ENCODE measurements around the gene TBR1.

DNA sequence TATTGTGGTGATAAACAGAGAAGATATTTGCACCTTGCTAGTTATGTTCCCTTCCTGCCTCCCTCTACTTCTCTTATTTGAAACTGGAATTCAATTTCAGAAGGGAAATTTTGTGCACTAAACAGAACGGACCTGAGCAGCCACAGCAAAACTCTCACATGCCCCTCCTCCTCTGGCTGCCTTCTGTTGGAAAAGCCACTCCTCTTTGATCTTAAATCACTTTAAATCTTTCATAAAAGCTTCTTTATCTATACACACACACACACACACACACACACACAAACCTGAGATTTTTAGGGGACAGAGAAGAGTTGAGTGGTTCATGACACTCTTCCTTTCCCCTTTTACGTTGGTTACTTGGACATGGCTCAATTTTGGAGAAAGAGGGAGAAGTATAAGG is 5.6 kb downstream of the TBR1 start:
- TF ChIP-seq, protein P1, sequence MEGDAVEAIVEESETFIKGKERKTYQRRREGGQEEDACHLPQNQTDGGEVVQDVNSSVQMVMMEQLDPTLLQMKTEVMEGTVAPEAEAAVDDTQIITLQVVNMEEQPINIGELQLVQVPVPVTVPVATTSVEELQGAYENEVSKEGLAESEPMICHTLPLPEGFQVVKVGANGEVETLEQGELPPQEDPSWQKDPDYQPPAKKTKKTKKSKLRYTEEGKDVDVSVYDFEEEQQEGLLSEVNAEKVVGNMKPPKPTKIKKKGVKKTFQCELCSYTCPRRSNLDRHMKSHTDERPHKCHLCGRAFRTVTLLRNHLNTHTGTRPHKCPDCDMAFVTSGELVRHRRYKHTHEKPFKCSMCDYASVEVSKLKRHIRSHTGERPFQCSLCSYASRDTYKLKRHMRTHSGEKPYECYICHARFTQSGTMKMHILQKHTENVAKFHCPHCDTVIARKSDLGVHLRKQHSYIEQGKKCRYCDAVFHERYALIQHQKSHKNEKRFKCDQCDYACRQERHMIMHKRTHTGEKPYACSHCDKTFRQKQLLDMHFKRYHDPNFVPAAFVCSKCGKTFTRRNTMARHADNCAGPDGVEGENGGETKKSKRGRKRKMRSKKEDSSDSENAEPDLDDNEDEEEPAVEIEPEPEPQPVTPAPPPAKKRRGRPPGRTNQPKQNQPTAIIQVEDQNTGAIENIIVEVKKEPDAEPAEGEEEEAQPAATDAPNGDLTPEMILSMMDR (IDR thresholded peaks at IDR 0.05), result no peak
- TF ChIP-seq POLR2A (IDR thresholded peaks at IDR 0.05), result no peak

Data from right lobe of liver (tissue), 4 donors.